NCI-H2171 treated with DMSO at 0.1 percent for 48 hours (cell line): ENCODE measurements around the gene PTGES2.
"Not testable (repeated sequence)": the region's sequence is repeated elsewhere in the genome, so short reads cannot be mapped to it uniquely, and the experiment has no call there.

Experiments
- DNase-seq: peaks from one replicate; lab custom pipeline; 2025; lab: John Stamatoyannopoulos, UW

The PTGES2 gene

GRCh38 chr9:128087262-128087661, 40.3 kb downstream of the PTGES2 start:
- DNase-seq = no peak

GRCh38 chr9:128085943-128086342, 41.6 kb downstream of the PTGES2 start:
- no peak for DNase-seq

DNA sequence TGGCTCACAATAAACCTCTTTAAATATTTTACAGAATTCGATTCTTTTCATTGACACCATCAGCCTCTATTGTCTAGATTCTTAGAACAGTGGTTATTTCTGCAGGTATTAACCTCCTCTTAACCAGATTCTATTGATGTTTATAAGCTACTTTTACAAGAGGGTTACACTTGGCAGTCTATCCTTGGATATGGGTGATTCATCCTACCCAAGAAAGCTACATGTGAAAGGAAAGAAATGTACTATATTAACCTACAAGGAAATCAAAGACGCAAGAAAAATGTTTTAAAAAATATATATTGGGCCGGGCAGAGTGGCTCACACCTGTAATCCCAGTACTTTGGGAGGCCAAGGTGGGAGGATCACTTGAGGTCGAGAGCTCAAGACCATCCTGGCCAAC, 42.8 kb downstream of the PTGES2 start:
- no peak for DNase-seq

- DNase-seq = no peak
Measured at GRCh38 chr9:128082151-128082550, 45.4 kb downstream of the PTGES2 start.

- DNase-seq = no peak
Measured at GRCh38 chr9:128081056-128081455, 46.5 kb downstream of the PTGES2 start.

- no peak for DNase-seq
Measured at GRCh38 chr9:128080206-128080605, 47.3 kb downstream of the PTGES2 start.

DNA sequence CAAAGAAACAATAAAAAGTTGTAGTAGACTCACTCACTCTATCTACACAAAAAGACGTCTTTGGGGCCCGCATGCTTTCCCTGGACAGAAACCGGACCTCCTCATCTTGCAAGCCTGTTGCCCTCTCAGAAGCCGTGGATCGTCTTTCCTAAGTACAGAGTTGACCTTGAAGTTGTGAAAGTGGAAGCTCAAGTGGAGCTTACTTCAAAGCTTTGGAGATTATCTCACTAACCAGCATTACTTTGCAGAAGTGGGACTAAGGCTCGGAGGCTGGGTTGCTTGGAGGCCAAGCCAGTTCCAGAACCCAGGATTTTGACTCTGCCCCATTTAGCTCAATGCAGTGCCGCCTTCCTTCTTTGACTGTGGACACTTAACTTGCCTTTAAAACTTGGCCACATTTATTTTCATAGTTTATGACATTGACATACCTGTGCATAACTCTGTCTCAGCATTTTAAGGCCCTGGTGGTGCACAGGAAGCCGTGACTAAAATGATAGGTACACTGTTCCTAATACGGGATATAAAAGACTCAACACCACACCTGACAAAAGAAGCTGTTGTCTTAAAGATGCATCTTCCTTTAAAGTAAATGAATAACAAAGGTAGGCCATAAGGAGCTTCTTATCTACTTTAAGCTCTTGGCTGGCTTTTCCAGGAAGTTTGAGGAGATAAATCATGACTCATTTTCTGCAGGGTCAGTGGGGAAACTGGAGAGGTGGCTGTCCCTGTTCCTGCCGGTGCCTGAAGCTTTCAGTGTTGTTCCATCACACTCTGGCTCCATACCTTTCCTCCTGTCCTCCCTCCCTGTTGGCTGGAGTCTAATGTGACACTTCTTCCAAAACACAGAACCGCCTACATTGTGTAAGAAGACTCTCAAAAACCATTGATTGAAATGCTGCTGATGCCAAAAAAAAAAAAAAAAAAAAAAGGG, 48.8 kb downstream of the PTGES2 start:
- DNase-seq = no peak

GRCh38 chr9:128077847-128078503, 49.6 kb downstream of the PTGES2 start:
- no peak for DNase-seq

DNA sequence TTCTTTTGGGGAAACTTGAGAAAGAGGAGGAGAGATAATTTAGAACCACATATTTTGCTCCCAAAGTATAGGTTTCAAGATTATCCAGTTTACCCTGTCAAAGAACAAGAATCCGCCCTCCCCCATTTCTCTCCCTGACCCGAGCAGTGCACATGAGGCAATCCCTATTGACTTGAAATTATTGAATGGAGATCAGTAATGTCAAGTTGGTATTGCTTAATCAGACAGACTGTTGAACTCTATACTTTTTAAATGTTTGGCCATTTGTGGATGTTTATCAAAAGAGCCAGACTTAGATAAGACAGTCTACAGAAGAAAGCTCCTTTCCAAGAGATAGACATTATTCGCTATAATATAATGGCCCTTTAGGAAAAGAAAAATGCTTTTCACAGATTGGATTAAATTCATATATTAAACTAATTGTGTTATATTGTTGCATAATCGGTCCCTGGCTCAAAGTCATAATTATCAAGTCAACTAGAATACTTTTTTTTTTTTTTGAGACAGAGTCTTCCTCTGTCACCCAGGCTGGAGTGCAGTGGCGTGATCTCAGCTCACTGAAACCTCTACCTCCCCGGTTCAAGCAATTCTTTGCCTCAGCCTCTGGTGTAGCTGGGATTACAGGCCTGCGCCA, 54.2 kb downstream of the PTGES2 start:
- no peak for DNase-seq

GRCh38 chr9:128072144-128073021, 55.1 kb downstream of the PTGES2 start:
- peak; percentile 95 for DNase-seq

GRCh38 chr9:128071475-128071874, 56.1 kb downstream of the PTGES2 start:
- not testable (repeated sequence) for DNase-seq

DNA sequence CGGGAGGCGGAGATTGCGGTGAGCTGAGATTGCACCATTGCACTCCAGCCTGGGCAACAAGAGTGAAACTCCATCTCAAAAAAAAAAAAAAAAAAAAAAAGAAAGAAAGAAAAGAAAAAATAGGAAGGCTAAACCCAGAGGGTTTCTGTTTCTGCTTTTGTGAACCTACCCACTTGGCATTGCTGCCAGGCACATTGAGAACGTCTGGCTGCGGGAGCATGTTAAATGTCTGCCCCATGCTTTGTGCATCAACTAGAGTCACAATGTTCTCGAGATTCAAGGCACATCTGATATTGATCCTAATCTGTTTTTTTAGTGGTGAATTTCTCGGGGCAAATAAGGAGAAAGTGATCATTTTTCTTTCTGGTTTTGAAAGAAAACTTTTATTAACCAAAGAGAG, 56.7 kb downstream of the PTGES2 start:
- no peak for DNase-seq
